Fibroblast of the aortic adventitia (primary cell): ENCODE measurements around the gene SYNGR3. TPM values are rescaled to one million over a fixed set of nuclear protein-coding genes. Genes with fewer than 3 reads are reported as not detected.

Source experiments
- DNase-seq: peaks from one replicate; pipeline ENCODE4 v3.0.0-alpha.2; 2010; ENCODE audit warnings: low read depth
- H3K4me3 ChIP-seq: 2 replicates; pipeline ENCODE4 v1.5.1; 2011; ENCODE audit warnings: low read depth, mild to moderate bottlenecking, control low read depth, low read length, moderate library complexity
- total RNA-seq: library from RNA; depleted of rRNA; stranded (reverse); fragments of >200 nt; gene quantifications from 2 replicates; pipeline ENCODE4 v1.2.3, GENCODE V29; 2012; ENCODE audit warnings: low replicate concordance
- TF ChIP-seq, protein P1 (sequence below): IDR thresholded peaks from 2 replicates; pipeline ENCODE4 v1.5.1; 2011; ENCODE audit warnings: mild to moderate bottlenecking, low read length, control low read depth, inconsistent platforms; ENCODE audit not compliant: insufficient read depth

Gene SYNGR3
- total RNA-seq, 1 donor = 1.4 TPM

DNA sequence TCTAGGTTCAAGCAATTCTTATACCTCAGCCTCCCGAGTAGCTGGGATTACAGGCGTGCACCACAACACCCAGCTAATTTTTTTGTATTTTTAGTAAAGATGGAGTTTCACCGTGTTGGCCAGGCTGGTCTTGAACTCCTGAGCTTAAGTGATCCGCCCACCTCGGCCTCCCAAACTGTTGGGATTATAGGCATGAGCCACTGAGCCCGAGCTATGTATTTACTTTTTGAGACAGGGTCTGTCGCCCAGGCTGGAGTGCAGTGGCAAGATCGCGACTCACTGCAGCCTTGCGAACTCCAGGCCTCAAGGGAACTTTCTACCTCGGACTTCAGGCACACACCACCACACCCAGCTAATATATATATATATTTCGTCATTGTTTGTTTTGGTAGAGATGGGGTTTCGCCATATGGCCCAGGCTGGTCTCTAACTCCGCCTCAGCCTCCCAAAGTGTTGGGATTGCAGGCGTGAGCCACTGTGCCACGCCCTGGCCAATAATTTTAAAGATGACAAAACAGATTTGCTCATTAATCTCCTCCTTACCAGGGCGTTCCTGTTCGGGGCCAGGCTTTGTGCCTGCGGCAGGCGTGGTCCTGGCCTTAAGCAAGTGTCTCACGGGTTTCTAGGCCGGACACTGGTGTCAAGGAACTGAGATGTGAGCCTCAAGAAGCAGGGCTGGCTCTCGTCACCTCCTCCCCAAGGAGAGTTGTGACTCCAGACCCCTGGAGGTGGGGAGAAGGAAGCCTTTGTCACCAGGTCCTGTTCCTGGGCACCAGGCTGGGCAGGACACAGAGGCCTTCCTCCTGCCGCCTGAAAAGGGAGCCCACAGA lies 25.6 kb downstream of the SYNGR3 start:
- H3K4me3 ChIP-seq = no peak overlapping the region
- TF ChIP-seq, protein P1, sequence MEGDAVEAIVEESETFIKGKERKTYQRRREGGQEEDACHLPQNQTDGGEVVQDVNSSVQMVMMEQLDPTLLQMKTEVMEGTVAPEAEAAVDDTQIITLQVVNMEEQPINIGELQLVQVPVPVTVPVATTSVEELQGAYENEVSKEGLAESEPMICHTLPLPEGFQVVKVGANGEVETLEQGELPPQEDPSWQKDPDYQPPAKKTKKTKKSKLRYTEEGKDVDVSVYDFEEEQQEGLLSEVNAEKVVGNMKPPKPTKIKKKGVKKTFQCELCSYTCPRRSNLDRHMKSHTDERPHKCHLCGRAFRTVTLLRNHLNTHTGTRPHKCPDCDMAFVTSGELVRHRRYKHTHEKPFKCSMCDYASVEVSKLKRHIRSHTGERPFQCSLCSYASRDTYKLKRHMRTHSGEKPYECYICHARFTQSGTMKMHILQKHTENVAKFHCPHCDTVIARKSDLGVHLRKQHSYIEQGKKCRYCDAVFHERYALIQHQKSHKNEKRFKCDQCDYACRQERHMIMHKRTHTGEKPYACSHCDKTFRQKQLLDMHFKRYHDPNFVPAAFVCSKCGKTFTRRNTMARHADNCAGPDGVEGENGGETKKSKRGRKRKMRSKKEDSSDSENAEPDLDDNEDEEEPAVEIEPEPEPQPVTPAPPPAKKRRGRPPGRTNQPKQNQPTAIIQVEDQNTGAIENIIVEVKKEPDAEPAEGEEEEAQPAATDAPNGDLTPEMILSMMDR = no peak
- DNase-seq = peak; percentile 65

DNA sequence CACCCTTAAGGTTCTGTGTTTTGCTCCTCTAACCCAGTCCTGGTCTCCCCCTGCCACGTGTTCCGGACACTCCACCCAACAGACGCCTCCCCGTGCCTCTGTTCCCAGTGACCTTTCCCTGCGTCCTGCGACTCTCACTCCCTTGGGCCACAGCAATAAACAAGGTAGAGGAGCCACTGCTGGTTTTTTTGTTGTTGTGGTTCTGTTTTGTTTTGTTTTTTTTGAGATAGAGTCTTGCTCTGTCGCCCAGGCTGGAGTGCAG lies 26.1 kb downstream of the SYNGR3 start:
- TF ChIP-seq, protein P1 = no peak
- no peak for DNase-seq
- no peak overlapping the region for H3K4me3 ChIP-seq

DNA sequence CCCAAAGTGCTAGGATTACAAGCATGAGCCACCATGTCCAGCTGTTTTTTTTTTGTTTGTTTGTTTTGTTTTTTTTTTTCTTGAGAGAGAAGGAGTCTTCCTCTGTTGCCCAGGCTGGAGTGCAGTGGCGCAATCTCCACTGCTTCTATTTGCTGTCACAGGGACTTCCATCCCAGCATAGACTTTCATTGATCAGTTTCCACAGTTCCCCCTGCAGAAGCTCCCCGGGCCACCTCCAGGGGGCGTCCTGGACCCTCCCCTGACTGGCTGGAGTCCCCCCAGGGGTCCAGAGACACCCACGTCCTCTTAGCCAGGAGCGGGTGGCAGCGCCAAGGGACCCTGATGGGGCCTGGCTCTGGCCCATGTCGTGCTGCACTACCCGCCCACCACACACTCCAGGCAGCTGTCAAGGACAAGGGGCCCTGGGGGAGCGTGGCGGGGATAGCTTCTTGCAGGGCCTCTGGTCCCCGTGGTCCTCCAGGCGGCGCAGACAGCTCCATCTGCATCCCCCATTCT lies 26.7 kb downstream of the SYNGR3 start:
- H3K4me3 ChIP-seq = no peak overlapping the region
- no peak for DNase-seq
- TF ChIP-seq, protein P1 = peak; percentile 47

DNA sequence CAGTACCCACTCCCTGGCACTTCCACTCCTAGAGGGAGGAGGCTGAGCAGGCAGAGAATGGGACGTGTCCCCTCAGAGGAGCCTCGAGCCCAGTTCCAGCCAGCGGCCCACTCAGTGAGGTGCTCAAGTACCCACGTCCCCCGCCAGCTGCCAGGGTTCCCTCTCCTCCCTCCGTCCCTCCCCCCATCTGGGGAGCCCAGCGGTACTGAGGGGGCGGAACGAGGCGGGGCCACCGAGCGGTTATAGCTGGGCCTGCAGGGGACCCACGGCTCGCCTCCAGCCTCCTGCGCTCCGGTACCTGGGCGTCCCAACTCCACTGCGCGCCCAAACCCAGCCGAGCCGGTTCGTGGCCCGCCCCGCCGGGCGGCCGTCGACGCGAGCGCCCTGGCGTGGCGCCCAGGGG lies 29.7 kb downstream of the SYNGR3 start, which contains the start of gene NPW:
TSS of gene NPW (plus strand) at position 268 of the 403 bp plus-strand sequence.
- TF ChIP-seq, protein P1 = no peak
- DNase-seq = no peak
- no peak within 1 kb of the TSS for H3K4me3 ChIP-seq

DNA sequence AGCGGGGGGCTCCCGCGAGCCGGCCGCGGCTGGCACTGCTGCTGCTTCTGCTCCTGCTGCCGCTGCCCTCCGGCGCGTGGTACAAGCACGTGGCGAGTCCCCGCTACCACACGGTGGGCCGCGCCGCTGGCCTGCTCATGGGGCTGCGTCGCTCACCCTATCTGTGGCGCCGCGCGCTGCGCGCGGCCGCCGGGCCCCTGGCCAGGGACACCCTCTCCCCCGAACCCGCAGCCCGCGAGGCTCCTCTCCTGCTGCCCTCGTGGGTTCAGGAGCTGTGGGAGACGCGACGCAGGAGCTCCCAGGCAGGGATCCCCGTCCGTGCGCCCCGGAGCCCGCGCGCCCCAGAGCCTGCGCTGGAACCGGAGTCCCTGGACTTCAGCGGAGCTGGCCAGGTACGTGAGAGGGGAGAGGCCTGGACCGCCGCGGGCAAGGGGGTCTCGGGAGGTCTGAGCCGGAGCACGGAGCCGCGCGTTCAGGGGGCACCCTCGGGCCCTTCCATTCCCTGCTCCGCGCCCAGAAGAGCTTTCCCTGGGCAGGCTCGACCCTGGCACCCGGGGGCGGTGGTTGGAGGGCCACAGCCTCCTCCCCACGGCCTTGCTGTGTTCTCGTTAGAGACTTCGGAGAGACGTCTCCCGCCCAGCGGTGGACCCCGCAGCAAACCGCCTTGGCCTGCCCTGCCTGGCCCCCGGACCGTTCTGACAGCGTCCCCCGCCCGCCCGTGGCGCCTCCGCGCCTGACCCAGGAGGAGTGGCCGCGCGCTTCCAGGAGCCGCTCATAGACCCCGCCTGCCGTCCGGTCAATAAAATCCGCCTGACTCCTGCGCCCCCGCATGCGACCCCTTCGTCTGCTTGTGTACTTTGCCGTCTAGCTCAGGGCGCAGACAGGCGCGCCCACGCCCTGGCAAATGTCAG lies 30.4 kb downstream of the SYNGR3 start:
- no peak for DNase-seq
- H3K4me3 ChIP-seq = no peak overlapping the region
- TF ChIP-seq, protein P1 = no peak

DNA sequence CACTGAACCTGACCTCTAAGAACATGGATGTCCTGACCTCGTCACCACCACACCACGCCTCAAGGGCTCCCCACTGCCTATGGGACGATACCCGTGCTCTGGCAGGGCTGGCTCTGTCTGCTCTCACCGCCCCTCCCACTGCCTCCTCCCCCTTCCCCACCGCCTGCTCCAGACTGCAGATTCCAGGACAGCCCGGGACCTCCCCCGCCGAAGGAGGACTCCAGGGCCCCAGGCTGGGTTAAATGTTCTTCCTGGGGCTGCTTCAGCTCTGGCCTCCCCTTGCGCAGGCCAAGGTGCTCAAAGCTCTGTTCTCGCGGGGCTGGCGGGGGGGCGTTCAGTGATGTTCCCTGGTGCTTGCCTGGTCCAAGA lies 32.9 kb downstream of the SYNGR3 start:
- TF ChIP-seq, protein P1 = no peak
- DNase-seq = no peak
- peak overlapping the region; percentile 45 for H3K4me3 ChIP-seq
